Epithelial cell of alveolus of lung (primary cell): ENCODE data around the gene SALL2. TPM values are rescaled to one million over a fixed set of nuclear protein-coding genes. Genes with fewer than 3 reads are reported as not detected.

Source experiments
- total RNA-seq: library from RNA; depleted of rRNA; stranded (reverse); fragments of >200 nt; gene quantifications from 2 replicates; pipeline ENCODE4 v1.2.1, GENCODE V29; 2015

SALL2 gene
- 8.5 and 42.6 TPM in 2 replicates for total RNA-seq

DNA sequence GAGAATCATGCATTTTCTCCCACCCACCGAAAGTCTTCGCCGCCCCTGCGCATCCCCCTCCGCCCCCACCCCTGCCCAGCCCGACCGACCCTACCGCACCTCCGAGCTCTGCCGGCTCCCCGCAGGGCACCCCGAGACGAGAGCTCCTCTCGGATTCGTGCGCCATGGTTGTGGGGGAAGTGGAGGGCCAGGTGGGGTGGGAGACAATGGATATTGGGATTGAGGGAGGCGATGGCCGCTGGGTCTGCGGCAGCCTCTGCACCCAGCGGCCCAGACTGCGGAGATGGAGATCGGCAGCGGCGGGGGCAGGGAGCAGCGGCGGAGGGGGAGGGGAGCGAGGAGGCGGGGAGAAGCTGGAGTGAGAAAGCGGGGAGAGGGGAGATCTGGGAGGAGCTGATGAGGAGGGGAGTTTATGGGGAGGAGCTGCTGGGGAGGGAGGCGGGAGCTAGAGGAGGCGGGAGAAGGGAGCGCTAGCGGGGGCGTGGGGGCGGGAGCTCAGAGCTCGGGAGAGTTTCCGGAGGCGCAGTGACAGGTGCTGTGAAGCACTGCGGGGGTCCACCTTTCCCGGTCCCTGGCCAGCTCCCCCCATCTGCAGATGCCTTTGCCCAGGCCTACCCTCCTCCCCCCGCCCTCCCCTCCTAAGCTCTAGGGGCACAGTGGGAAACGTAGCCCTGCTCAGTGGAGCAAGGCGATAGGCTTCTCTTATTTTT lies at the start of gene SALL2:
Gene SALL2, minus strand, starts transcription at position 385 of the 710 bp plus-strand sequence. Its CDS starts 219 bp downstream, at position 166.

DNA sequence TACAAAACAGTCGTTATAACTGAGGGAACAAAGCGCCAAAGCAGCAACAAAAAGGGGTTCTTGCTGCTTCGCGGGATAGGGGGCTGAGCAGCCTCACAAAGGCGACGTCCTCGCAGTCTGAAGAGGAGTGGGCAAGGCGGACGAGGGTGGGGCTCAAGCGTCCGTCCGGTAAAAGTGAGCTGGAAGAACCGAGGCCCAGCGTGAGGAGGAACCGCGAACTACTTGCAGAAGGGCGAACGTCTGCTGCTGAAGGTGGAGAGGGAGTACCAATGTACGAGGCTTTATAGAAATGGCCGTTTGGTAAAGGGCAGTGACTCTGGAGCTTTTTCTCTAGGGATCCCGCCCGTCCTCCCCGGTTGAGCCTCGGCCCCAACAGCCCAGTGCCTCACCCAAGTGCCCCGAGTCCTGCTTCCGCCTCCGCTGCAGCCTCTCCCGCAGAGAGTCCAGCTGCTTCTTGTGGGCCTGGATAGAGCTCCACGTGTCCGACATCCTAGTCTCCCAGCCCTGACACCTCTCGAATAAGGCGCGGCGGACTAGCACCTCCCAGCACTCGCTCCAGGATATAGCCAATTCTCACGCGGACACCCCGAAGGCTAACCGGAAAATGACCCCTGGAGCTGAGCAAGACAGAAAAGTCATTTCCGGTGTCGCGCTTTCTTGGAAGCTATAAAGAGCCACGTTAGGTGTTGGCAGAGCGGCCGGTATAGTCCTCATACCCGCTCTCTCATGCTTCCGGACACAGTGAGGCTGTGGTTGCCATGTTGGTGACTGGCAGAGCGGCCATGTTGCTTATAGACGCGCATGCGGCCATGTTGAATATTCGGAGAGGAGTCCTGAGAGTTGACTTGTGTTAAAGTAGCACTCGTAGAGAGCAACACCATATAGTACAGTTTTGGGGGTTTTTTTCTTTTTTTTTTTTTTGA lies 15.2 kb downstream of the SALL2 start, which contains the start of gene METTL3:
Gene METTL3, minus strand, starts transcription at position 606 of the 923 bp plus-strand sequence. Its CDS starts 117 bp downstream, at position 489.

DNA sequence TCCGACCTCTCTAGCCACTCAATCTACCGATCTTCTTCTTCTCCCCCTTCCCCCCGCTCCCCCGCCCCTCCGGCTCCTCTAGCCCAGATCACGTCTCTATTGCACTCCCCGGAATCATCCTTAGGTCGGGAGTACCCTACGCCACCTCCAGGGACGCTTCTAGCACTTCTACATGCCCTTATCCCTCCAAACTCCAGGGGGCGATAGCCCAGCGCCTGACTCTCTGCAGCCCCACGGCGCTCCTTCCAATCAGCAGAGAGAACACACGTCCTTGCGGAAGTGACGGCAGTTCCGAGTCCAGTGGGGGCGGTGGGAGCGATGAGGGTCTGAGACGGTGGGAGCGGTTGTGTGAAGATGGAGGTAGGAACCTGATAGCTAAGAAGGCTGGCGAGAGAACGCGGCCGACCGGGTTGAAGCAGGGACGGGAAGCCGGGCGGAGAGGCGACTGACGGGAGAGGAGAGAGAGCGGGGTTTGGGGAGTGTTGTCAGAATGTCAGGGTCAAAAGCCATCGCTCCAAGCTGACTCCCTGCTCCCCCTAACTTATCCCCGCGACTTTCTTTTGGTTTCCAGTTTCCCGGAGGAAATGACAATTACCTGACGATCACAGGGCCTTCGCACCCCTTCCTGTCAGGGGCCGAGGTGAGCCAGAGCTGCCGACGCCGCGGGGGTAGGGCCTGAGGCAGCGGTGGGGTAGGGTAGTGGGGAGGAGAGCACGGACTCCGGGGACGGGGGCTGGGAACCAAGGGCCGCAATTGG lies 49.0 kb downstream of the SALL2 start, which contains the start of the genes RAB2B and TOX4:
Gene RAB2B, minus strand, starts transcription at position 35 of the 757 bp plus-strand sequence. CDS start 87 bp downstream, outside the sequence.
Gene TOX4, plus strand, starts transcription at position 271 of the 757 bp plus-strand sequence. Its CDS starts 84 bp downstream, at position 355.

Other genes starting within 250 kb of the SALL2 start
- gene RPGRIP1, start 246.3 kb downstream of the SALL2 start, total RNA-seq = under 0.01 TPM in 1 of 2 replicates, not detected in the other
- gene SUPT16H, start 142.3 kb downstream of the SALL2 start, total RNA-seq = 58.4 and 65.2 TPM in 2 replicates
- gene CHD8, start 70.2 kb downstream of the SALL2 start, total RNA-seq = 45.3 and 64.4 TPM in 2 replicates
- gene RAB2B, start 49.4 kb downstream of the SALL2 start, total RNA-seq = 12.8 and 14.7 TPM in 2 replicates
- 38.1 and 54.5 TPM in 2 replicates for gene TOX4, start 49.2 kb downstream of the SALL2 start, total RNA-seq
- 30.1 and 50.4 TPM in 2 replicates for gene METTL3, start 15.0 kb downstream of the SALL2 start, total RNA-seq
- not detected in 2 replicates for gene OR10G3, start 53.7 kb upstream of the SALL2 start, total RNA-seq
- not detected in 2 replicates for gene OR10G2, start 108.6 kb upstream of the SALL2 start, total RNA-seq
- not detected in 2 replicates for gene OR4E2, start 127.5 kb upstream of the SALL2 start, total RNA-seq
- not detected in 2 replicates for gene OR4E1, start 147.5 kb upstream of the SALL2 start, total RNA-seq